Cardiac muscle cell (in vitro differentiated cells and primary cell): ENCODE measurements around the gene BCKDHA. TPM values are rescaled to one million over a fixed set of nuclear protein-coding genes. Genes with fewer than 3 reads are reported as not detected.

Source experiments
- DNase-seq, 2 donors: peaks; one replicate each; pipeline versions ENCODE4 v3.0.0 to v3.0.0-alpha.2; 2010 to 2017; ENCODE audit warnings: low read depth in 1 of 2, low spot score in 1 of 2
- H3K27ac ChIP-seq: fragments of 200-600 bp; sonication (generic); 2 replicates; pipeline ENCODE4 v1.5.1; 2016
- H3K27me3 ChIP-seq: fragments of 200-600 bp; sonication (generic); 2 replicates; pipeline ENCODE4 v1.6.0; 2016; ENCODE audit warnings: control low read depth
- H3K36me3 ChIP-seq: fragments of 200-600 bp; sonication (generic); 2 replicates; pipeline ENCODE4 v1.5.1; 2016; ENCODE audit warnings: control low read depth
- H3K4me1 ChIP-seq: fragments of 200-600 bp; sonication (generic); 2 replicates; pipeline ENCODE4 v1.8.1; 2017; ENCODE audit warnings: low read depth, mild to moderate bottlenecking, mixed run types
- H3K4me3 ChIP-seq: fragments of 200-600 bp; sonication (generic); 2 replicates; pipeline ENCODE4 v1.5.1; 2016; ENCODE audit warnings: mild to moderate bottlenecking
- H3K9me3 ChIP-seq: fragments of 200-600 bp; sonication (generic); 2 replicates; pipeline ENCODE4 v1.5.1; 2017; ENCODE audit warnings: low read depth, mild to moderate bottlenecking, control low read depth
- CTCF ChIP-seq: IDR thresholded peaks from 2 replicates; pipeline ENCODE4 v1.5.1; 2012; ENCODE audit warnings: low read depth, mild to moderate bottlenecking, low read length
- polyA plus RNA-seq: library from polyadenylated mRNA; unstranded; fragments of >200 nt; fragmentation: Nextera tagmentation; extraction: Ambion mirVana; gene quantifications from 2 replicates; pipeline ENCODE4 v1.2.1, GENCODE V29; 2016
- total RNA-seq: library from RNA; depleted of rRNA; stranded (reverse); fragments of >200 nt; gene quantifications from 2 replicates; pipeline ENCODE4 v1.2.3, GENCODE V29; 2016

Gene BCKDHA
- total and polyA plus RNA-seq, 2 experiments from 2014 or later = 151 to 166 TPM

GRCh38 chr19:41449865-41450178 is 52.2 kb downstream of the BCKDHA start:
- Histone ChIP-seq H3K36me3 (no peaks in the 10 kb centered on the region), H3K9me3 (no peaks in the 10 kb centered on the region), H3K4me3 (no peak overlapping the region), H3K27me3 (no peaks in the 10 kb centered on the region), H3K4me1 (no peaks in the 10 kb centered on the region), H3K27ac (no peak overlapping the region)
- no peak for TF ChIP-seq CTCF
- no peak for DNase-seq

- no peaks in the 10 kb centered on the region for H3K27me3 ChIP-seq
- no peaks in the 10 kb centered on the region for H3K36me3 ChIP-seq
- no peak overlapping the region for H3K27ac ChIP-seq
- no peak for DNase-seq
- no peak for TF ChIP-seq CTCF
- no peaks in the 10 kb centered on the region for H3K9me3 ChIP-seq
- no peaks in the 10 kb centered on the region for H3K4me1 ChIP-seq
- H3K4me3 ChIP-seq = no peak overlapping the region
Observed at GRCh38 chr19:41452584-41453275, 55.1 kb downstream of the BCKDHA start.

DNA sequence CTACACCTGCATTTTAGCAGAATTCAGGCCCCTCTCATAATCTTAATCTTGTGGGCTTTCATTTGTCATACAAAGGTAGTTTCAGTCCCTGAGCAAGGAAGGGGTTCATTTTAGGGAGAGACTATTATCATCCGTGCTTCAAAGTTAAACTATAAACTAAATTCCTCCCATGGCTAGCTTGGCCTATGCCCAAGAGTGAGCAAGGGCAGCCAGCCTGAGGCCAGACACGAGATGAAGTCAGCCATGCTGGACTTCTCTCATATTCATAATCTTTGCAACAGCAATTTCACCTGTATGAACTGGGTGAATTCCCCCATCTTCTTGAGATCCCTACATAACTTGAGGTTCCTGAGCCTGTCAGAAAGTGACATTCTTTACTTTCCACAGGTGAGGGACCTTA is 58.3 kb downstream of the BCKDHA start:
- DNase-seq = peak in 1 of 2 donors; percentile 27
- H3K27ac ChIP-seq = no peak overlapping the region
- H3K4me3 ChIP-seq = no peak overlapping the region
- no peaks in the 10 kb centered on the region for H3K9me3 ChIP-seq
- no peaks in the 10 kb centered on the region for H3K4me1 ChIP-seq
- H3K27me3 ChIP-seq = no peaks in the 10 kb centered on the region
- no peaks in the 10 kb centered on the region for H3K36me3 ChIP-seq
- no peak for TF ChIP-seq CTCF

GRCh38 chr19:41456342-41456918 is 58.8 kb downstream of the BCKDHA start:
- peak in 1 of 2 donors; percentile 75 for DNase-seq
- Histone ChIP-seq H3K36me3 (no peaks in the 10 kb centered on the region), H3K4me1 (no peaks in the 10 kb centered on the region), H3K4me3 (no peak overlapping the region), H3K9me3 (no peaks in the 10 kb centered on the region), H3K27me3 (no peaks in the 10 kb centered on the region), H3K27ac (no peak overlapping the region)
- no peak for TF ChIP-seq CTCF

DNA sequence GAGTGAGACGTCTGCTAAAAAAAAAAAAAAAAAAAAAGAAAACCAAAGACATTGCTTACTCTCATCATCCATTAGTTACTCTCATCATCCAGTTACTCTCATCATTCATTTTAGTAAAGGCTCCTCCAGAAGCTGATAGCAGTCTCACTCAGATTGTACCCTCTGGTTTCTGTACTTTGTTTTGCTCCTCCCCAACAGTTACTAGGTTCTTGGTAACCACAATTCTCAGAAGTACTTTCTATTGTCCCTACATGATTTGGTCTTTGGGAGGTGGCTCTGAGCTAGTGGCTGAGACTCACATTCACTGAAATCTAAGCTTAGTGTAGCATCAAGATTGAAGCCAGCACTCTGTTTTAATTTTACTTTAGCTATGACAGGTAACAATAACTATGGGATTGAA is 59.6 kb downstream of the BCKDHA start:
- Histone ChIP-seq H3K4me1 (no peaks in the 10 kb centered on the region), H3K27me3 (no peaks in the 10 kb centered on the region), H3K27ac (no peak overlapping the region), H3K36me3 (no peaks in the 10 kb centered on the region), H3K9me3 (no peaks in the 10 kb centered on the region), H3K4me3 (no peak overlapping the region)
- TF ChIP-seq CTCF = no peak
- no peak for DNase-seq
